ENCODE results near the gene OTULIN. TPM values are rescaled to one million over a fixed set of nuclear protein-coding genes. Genes with fewer than 3 reads are reported as not detected.

Gene OTULIN
- total and polyA plus RNA-seq, 2 of the 13 experiments (the other 11 are each of a cell fraction or from before 2014, with no cell fraction given) = 7.0 to 34.8 TPM

DNA sequence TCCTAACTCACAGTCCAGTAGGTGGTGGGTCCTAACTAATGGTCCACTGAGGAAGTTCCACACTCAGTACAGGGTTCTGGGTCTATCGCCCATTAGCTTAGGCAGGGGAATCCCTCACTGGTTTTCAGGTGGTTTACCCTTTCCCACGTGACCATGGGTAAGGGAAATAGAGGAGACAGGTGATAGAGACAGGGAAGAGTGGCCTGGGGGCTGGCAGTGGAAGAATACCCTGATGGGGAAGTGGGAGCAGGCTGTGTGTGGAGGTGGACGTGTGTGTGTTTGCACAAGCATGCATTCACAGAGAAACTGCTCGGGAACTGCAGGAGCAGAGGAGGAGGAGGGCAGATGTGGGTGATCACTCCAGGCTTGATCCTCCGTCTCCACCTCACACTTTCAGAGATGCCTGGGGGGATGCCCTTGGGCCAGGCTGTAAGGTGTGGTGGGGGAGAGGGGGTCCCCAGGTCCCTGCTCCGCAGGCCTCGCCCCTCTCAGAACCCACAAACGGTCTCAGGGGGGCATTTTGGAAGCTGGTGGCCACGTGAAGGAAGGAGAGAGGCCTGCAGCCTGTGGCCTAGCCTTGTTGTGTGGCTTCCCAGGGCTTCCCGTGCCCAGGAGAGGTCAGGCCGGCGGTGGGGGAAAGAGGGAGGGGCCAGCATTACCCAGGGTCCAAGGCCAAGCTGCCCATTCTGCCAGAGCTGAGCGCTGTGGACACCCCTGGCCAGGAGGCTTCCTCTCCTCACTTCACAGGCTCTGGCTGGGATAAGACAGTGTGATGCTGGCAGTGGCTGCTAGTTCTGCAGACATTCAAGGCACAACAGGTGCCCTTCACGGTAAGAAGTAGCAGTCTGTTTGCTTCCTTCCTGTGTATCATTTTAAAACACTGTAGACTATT, 80.0 kb downstream of the OTULIN start (continued):
- TF ChIP-seq, protein P1, sequence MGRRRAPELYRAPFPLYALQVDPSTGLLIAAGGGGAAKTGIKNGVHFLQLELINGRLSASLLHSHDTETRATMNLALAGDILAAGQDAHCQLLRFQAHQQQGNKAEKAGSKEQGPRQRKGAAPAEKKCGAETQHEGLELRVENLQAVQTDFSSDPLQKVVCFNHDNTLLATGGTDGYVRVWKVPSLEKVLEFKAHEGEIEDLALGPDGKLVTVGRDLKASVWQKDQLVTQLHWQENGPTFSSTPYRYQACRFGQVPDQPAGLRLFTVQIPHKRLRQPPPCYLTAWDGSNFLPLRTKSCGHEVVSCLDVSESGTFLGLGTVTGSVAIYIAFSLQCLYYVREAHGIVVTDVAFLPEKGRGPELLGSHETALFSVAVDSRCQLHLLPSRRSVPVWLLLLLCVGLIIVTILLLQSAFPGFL (CRISPR knock-in tag; IDR thresholded peaks at IDR 0.05) = no peak
- TF ChIP-seq NFE2L1 (CRISPR knock-in tag; IDR thresholded peaks at IDR 0.05; ENCODE audit: borderline replicate concordance) (no peak), HDAC1 (CRISPR knock-in tag; IDR thresholded peaks at IDR 0.05) (peak; percentile 46; the same call in 1 of the 2 replicates), RNF2 (conservative IDR thresholded peaks at IDR 0.05; ENCODE audit: low read depth) (no peak), AGO1 (IDR thresholded peaks at IDR 0.05; ENCODE audit: low read depth, low read length, poor library complexity, severe bottlenecking) (no peak), POLR2A (IDR thresholded peaks at IDR 0.05; ENCODE audit: insufficient read depth in 1 of 2, low read depth in 2 of 2, low read length in 2 of 2) (no peak), HNRNPH1 (optimal IDR thresholded peaks at IDR 0.05; ENCODE audit: low read depth, low read length) (no peak), ZNF251 (CRISPR knock-in tag; IDR thresholded peaks at IDR 0.05) (no peak), GATA4 (IDR thresholded peaks at IDR 0.05; ENCODE audit: borderline replicate concordance, low read depth) (no peak), EEA1 (CRISPR knock-in tag; IDR thresholded peaks at IDR 0.05; ENCODE audit: borderline replicate concordance) (no peak), TGIF2 (CRISPR knock-in tag; IDR thresholded peaks at IDR 0.05) (no peak), KLF15 (CRISPR knock-in tag; IDR thresholded peaks at IDR 0.05; ENCODE audit: borderline replicate concordance) (no peak), ZSCAN12 (CRISPR knock-in tag; IDR thresholded peaks at IDR 0.05) (no peak), IKZF4 (CRISPR knock-in tag; IDR thresholded peaks at IDR 0.05; ENCODE audit: borderline replicate concordance, low read depth, not compliant biosample characterization) (no peak)
- TF ChIP-seq, protein P2, sequence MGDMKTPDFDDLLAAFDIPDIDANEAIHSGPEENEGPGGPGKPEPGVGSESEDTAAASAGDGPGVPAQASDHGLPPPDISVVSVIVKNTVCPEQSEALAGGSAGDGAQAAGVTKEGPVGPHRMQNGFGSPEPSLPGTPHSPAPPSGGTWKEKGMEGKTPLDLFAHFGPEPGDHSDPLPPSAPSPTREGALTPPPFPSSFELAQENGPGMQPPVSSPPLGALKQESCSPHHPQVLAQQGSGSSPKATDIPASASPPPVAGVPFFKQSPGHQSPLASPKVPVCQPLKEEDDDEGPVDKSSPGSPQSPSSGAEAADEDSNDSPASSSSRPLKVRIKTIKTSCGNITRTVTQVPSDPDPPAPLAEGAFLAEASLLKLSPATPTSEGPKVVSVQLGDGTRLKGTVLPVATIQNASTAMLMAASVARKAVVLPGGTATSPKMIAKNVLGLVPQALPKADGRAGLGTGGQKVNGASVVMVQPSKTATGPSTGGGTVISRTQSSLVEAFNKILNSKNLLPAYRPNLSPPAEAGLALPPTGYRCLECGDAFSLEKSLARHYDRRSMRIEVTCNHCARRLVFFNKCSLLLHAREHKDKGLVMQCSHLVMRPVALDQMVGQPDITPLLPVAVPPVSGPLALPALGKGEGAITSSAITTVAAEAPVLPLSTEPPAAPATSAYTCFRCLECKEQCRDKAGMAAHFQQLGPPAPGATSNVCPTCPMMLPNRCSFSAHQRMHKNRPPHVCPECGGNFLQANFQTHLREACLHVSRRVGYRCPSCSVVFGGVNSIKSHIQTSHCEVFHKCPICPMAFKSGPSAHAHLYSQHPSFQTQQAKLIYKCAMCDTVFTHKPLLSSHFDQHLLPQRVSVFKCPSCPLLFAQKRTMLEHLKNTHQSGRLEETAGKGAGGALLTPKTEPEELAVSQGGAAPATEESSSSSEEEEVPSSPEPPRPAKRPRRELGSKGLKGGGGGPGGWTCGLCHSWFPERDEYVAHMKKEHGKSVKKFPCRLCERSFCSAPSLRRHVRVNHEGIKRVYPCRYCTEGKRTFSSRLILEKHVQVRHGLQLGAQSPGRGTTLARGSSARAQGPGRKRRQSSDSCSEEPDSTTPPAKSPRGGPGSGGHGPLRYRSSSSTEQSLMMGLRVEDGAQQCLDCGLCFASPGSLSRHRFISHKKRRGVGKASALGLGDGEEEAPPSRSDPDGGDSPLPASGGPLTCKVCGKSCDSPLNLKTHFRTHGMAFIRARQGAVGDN (CRISPR knock-in tag; IDR thresholded peaks at IDR 0.05) = peak; percentile 93
- TF ChIP-seq, protein P3, sequence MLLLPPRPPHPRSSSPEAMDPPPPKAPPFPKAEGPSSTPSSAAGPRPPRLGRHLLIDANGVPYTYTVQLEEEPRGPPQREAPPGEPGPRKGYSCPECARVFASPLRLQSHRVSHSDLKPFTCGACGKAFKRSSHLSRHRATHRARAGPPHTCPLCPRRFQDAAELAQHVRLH (CRISPR knock-in tag; IDR thresholded peaks at IDR 0.05; ENCODE audit: borderline replicate concordance, low read depth) = no peak
- TF ChIP-seq, protein P4, sequence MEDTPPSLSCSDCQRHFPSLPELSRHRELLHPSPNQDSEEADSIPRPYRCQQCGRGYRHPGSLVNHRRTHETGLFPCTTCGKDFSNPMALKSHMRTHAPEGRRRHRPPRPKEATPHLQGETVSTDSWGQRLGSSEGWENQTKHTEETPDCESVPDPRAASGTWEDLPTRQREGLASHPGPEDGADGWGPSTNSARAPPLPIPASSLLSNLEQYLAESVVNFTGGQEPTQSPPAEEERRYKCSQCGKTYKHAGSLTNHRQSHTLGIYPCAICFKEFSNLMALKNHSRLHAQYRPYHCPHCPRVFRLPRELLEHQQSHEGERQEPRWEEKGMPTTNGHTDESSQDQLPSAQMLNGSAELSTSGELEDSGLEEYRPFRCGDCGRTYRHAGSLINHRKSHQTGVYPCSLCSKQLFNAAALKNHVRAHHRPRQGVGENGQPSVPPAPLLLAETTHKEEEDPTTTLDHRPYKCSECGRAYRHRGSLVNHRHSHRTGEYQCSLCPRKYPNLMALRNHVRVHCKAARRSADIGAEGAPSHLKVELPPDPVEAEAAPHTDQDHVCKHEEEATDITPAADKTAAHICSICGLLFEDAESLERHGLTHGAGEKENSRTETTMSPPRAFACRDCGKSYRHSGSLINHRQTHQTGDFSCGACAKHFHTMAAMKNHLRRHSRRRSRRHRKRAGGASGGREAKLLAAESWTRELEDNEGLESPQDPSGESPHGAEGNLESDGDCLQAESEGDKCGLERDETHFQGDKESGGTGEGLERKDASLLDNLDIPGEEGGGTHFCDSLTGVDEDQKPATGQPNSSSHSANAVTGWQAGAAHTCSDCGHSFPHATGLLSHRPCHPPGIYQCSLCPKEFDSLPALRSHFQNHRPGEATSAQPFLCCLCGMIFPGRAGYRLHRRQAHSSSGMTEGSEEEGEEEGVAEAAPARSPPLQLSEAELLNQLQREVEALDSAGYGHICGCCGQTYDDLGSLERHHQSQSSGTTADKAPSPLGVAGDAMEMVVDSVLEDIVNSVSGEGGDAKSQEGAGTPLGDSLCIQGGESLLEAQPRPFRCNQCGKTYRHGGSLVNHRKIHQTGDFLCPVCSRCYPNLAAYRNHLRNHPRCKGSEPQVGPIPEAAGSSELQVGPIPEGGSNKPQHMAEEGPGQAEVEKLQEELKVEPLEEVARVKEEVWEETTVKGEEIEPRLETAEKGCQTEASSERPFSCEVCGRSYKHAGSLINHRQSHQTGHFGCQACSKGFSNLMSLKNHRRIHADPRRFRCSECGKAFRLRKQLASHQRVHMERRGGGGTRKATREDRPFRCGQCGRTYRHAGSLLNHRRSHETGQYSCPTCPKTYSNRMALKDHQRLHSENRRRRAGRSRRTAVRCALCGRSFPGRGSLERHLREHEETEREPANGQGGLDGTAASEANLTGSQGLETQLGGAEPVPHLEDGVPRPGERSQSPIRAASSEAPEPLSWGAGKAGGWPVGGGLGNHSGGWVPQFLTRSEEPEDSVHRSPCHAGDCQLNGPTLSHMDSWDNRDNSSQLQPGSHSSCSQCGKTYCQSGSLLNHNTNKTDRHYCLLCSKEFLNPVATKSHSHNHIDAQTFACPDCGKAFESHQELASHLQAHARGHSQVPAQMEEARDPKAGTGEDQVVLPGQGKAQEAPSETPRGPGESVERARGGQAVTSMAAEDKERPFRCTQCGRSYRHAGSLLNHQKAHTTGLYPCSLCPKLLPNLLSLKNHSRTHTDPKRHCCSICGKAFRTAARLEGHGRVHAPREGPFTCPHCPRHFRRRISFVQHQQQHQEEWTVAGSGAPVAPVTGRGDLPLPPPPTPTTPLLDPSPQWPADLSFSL (CRISPR knock-in tag; IDR thresholded peaks at IDR 0.05) = no peak

Measured in HepG2 (cell line).